ENCODE results near the gene SPEF2. TPM values are rescaled to one million over a fixed set of nuclear protein-coding genes. Genes with fewer than 3 reads are reported as not detected.

The SPEF2 gene
- total RNA-seq: 1.1 TPM
- long read RNA-seq: 0 reads

- ATAC-seq: peak; percentile 99
Measured at GRCh38 chr5:35617435-35618303, at the start of gene SPEF2. Gene SPEF2 (plus strand): TSS chr5:35617863. CDS start chr5:35617998, 135 bp downstream.

GRCh38 chr5:35575578-35575977, 42.1 kb upstream of the SPEF2 start:
- ATAC-seq (no peak), DNase-seq (ENCODE audit: missing footprints) (no peak)
- intact Hi-C loops (cut with DNase I): no loop called here

More at GRCh38 chr5:35617435-35618303, at the start of gene SPEF2:
- peak; percentile 87 for DNase-seq (ENCODE audit: missing footprints)
- intact Hi-C loops (cut with DNase I): loop anchor here (5.0 kb wide), 1 partner anchor 310 kb away; no protein-coding TSS in a partner anchor

- DNase-seq (ENCODE audit: missing footprints): no peak
- intact Hi-C loops (cut with DNase I): no loop called here
- ATAC-seq: no peak
Measured at GRCh38 chr5:35587419-35587818, 30.2 kb upstream of the SPEF2 start.

GRCh38 chr5:35593338-35593737, 24.3 kb upstream of the SPEF2 start:
- ATAC-seq: no peak
- DNase-seq (ENCODE audit: missing footprints): no peak
- intact Hi-C loops (cut with DNase I): no loop called here

GRCh38 chr5:35598707-35599370, 18.8 kb upstream of the SPEF2 start:
- no peak for ATAC-seq
- intact Hi-C loops (cut with DNase I): no loop called here

GRCh38 chr5:35600591-35600990, 17.1 kb upstream of the SPEF2 start:
- ATAC-seq (no peak), DNase-seq (ENCODE audit: missing footprints) (no peak)
- intact Hi-C loops (cut with DNase I): no loop called here

More at GRCh38 chr5:35598707-35599370, 18.8 kb upstream of the SPEF2 start:
- DNase-seq (ENCODE audit: missing footprints): no peak

- DNase-seq (ENCODE audit: missing footprints) (no peak), ATAC-seq (no peak)
- intact Hi-C loops (cut with DNase I): no loop called here
Measured at GRCh38 chr5:35608881-35609779, 8.5 kb upstream of the SPEF2 start.

GRCh38 chr5:35617060-35617434, 616 bp upstream of the SPEF2 start:
- no peak for ATAC-seq
- DNase-seq (ENCODE audit: missing footprints): no peak
- intact Hi-C loops (cut with DNase I): loop anchor here (5.0 kb wide), 1 partner anchor 310 kb away; no protein-coding TSS in a partner anchor

GRCh38 chr5:35618304-35618636, 607 bp downstream of the SPEF2 start:
- ATAC-seq (peak; percentile 2), DNase-seq (ENCODE audit: missing footprints) (no peak)
- intact Hi-C loops (cut with DNase I): loop anchor here (5.0 kb wide), 1 partner anchor 309 kb away; no protein-coding TSS in a partner anchor

GRCh38 chr5:35618781-35619180, 1.1 kb downstream of the SPEF2 start:
- DNase-seq (ENCODE audit: missing footprints): no peak
- intact Hi-C loops (cut with DNase I): loop anchor here (5.0 kb wide), 1 partner anchor 309 kb away; no protein-coding TSS in a partner anchor
- no peak for ATAC-seq

GRCh38 chr5:35622974-35623373, 5.3 kb downstream of the SPEF2 start:
- intact Hi-C loops (cut with DNase I): no loop called here
- DNase-seq (ENCODE audit: missing footprints) (no peak), ATAC-seq (no peak)

GRCh38 chr5:35623991-35624390, 6.3 kb downstream of the SPEF2 start:
- DNase-seq (ENCODE audit: missing footprints) (no peak), ATAC-seq (no peak)
- intact Hi-C loops (cut with DNase I): no loop called here

- no peak for ATAC-seq
- DNase-seq (ENCODE audit: missing footprints): no peak
- intact Hi-C loops (cut with DNase I): no loop called here
Measured at GRCh38 chr5:35626108-35626507, 8.4 kb downstream of the SPEF2 start.

GRCh38 chr5:35626553-35626952, 8.9 kb downstream of the SPEF2 start:
- ATAC-seq (no peak), DNase-seq (ENCODE audit: missing footprints) (no peak)
- intact Hi-C loops (cut with DNase I): no loop called here

- DNase-seq (ENCODE audit: missing footprints) (no peak), ATAC-seq (no peak)
- intact Hi-C loops (cut with DNase I): no loop called here
Measured at GRCh38 chr5:35634326-35634725, 16.7 kb downstream of the SPEF2 start.

GRCh38 chr5:35640623-35641022, 23.0 kb downstream of the SPEF2 start:
- DNase-seq (ENCODE audit: missing footprints) (no peak), ATAC-seq (no peak)
- intact Hi-C loops (cut with DNase I): no loop called here

GRCh38 chr5:35644543-35644942, 26.9 kb downstream of the SPEF2 start:
- no peak for ATAC-seq
- no peak for DNase-seq (ENCODE audit: missing footprints)
- intact Hi-C loops (cut with DNase I): no loop called here

- ATAC-seq: no peak
- DNase-seq (ENCODE audit: missing footprints): no peak
- intact Hi-C loops (cut with DNase I): no loop called here
Measured at GRCh38 chr5:35647128-35647527, 29.5 kb downstream of the SPEF2 start.

- DNase-seq (ENCODE audit: missing footprints) (no peak), ATAC-seq (no peak)
- intact Hi-C loops (cut with DNase I): no loop called here
Measured at GRCh38 chr5:35647712-35648111, 30.0 kb downstream of the SPEF2 start.
